Measurements from ENCODE around the gene FOXP1.

FOXP1 gene

GRCh38 chr3:71131375-71132314 lies 451.9 kb downstream of the FOXP1 start:
- DNase-seq: no peak

DNA sequence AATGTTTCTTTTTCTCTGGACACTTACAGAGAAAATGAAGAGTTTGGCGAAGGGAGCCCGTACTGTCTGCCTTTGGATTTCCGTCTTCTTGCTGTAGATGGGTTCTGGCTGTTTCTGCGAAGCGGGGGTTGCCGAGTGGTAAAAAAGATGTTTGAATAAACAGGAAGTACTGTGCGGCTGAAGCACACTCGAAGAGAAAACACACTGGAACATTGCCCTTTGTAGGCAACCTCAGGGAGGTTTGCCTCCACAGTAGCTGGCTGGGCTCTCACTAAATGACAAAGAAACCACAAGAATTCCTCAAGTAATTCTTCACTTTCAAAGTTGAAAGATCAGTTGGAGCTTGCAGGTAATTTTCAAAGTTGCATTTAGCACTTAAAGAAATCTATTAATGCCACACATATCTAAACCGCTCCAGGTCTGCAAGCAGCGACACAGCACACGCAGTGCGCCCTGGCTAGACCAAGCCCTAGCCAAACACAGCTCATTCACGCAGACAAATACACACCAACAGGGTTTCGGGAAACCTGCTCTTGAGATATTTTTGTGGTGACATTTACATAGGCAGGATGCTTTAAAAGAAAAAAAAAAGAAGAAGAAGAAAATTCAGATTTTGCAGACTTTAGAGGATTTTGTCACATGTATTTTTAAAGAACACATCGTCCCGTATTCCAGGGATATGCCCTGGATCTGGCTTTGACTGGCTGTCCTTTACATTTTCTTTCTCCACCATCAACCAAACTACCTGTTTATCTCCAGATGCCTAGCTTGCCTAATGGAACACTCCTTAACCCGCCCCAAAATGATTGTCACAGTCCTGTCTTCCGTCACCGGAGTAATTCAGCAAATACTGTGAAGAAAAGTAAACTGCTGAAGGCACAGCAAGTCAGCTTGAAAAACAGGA lies 452.8 kb downstream of the FOXP1 start:
- DNase-seq: peak; percentile 76

DNA sequence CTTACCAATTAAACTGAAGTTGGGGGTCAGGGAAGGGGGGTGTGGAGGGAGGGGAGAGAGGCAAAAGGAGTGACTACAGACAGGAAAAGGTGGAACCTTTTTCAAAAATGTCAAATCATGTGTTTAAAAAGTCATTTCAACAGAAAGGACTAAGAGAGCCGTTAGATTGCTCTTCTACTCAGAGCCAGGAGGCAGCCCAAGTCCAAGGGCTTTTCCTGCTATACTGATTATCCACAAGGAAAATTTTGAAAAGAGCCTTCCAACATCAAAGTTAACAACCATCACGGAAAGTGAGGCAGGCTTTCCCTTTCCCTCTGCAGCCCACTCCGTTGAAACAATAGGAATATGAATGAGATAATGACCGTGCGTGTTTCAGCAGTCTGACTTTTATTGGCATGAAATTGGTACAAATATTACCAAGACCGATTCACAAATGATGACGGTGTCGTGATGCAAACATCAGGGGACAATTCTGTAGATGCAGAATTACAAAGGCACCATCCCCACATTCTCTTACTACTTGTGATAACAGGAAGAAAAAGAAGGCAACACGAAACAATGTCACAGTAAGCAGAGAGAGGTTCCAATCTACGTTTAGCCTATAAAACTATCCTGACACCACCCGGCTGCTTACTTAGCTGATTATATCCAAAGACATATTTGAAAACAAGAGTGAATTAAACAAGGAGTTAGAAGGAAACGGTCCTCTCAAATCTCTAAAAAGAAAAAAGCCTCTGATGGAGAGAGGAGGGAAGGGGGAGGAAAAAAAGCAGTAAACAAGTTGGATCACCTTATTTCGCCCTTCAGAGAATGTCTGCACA lies 453.7 kb downstream of the FOXP1 start:
- peak; percentile 25 for DNase-seq

- DNase-seq: peak; percentile 51
These were observed 454.6 kb downstream of the FOXP1 start for GRCh38 chr3:71128961-71129360.

DNA sequence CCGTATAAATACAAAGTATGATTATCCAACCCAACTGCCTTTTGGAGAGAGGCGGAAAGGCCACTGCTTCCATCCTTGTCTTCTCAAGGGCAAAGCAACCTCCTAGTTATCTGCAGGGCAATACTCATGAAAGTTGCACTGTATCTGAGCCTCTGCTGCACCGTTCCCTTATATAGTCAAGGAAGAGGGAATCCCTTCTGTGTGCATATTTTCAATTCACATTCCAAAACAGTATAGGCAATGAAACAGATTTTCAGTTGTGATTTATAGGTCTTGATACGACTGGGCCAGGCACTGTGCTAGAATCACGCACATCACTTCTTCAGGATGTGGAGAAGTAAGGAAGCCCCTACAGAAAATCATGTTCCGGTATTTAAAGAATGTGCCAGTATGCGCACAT lies 455.7 kb downstream of the FOXP1 start:
- no peak for DNase-seq

GRCh38 chr3:71127052-71127831 lies 456.3 kb downstream of the FOXP1 start:
- peak; percentile 50 for DNase-seq

DNA sequence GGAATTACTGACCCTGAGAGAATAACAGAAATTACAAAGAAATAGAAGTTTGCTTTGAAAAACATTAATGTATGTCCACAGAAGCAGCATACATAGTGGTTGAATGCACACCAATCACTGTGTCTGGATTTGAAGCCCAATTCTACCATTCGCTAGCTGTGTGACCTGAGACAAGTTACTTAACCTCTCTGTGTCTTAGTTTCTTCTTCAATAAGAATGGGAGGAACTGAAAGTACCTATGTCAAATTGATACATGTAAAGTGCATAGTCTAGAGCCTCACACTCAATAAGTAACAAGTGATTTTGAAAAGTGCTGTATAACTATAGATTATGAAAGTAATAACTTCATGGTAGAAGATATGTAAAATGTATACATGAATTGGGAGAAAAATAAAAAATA lies 457.8 kb downstream of the FOXP1 start:
- no peak for DNase-seq

GRCh38 chr3:71124048-71124447 lies 459.5 kb downstream of the FOXP1 start:
- DNase-seq: no peak

DNA sequence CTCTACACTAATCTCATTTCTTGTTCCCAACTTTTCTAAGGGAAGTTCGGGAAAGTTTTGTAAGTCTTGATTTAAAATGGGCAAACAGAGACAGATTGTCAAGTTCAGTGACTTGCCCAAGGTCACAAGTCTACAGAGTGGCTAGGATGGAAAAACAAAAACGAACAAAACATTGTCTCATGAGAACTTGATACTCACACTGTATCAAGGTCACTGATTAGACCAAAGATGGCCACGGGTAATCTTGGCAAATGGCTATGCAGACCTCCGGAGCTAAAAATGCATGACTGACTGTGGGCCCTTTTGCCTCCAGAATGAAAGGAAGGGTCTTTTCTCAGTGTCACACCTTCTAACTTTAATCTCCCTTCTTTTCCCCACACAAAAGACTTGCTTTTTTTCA lies 460.9 kb downstream of the FOXP1 start:
- no peak for DNase-seq

GRCh38 chr3:71121429-71122167 lies 461.9 kb downstream of the FOXP1 start:
- DNase-seq: no peak

GRCh38 chr3:71120012-71120411 lies 463.5 kb downstream of the FOXP1 start:
- no peak for DNase-seq

DNA sequence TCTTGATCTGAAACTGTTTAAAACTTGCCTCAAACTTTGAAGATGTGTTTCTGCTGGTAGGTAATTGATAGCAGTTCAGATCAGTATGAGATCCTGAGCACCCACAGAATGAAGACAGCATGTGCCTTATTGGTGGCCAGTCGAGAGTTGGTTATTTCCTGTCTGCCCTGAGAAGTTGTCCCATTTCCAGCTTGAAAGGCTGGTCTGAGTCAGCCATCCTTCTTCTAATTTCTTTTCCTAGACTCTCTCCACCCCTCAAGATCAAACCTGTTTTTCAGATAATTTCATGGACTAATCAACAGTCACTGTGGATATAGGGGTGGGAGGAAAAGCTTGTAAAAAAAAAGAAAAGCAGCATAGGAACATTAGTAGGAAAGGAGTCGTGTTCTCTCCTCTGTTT lies 464.4 kb downstream of the FOXP1 start:
- no peak for DNase-seq

- DNase-seq: no peak
These were observed 465.1 kb downstream of the FOXP1 start for GRCh38 chr3:71118436-71118835.

DNA sequence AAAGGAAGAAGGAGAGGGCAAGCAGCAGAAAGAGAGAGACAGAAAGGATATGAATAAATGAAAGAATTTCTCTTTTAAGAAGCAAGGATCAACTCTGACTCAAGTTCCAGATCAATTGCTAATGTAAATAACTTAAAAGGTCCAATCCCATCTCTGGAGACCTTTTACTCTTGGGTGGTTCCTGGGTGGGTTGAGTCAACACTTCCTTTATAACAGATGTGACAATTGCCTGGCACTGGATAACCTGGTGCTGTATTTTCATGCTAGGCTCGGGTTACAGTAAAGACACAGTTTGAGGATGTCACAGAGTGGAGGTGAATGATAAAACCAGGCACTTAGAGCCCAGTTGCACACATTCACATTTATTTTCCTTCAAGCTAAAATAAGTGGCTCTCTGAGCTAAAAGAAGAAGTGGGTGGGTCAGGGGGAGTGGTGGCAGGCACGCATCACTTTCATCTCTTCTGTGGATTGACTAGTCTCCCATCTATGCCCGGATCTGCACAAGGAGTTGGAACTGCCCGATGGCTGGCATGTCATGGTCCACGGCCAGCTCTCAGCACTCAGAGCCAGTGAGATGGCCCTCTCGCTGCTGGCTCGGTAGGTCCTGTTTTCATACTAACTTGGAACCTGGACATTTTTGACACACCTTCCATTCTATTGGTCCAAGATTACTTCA lies 465.8 kb downstream of the FOXP1 start:
- no peak for DNase-seq

GRCh38 chr3:71114610-71115009 lies 468.9 kb downstream of the FOXP1 start:
- no peak for DNase-seq

DNA sequence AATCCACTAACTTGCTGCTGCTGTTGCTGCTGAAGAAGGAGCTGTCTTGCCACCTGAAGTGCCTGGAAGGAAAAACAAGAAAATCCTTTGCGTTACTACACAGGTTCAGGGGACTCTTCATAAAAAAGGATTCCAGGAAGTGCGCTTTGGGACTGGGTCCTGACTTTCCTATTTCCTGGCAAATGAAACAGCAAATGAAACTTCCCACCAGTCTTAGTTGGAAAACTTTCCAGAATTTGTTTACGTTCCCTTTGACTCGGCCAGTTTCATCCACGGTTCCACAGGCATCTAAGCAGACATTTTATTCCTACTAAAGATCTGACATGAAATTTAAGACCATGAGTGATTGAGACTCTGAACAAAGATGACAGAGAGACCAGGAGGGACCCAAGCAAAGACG lies 471.0 kb downstream of the FOXP1 start:
- no peak for DNase-seq

- no peak for DNase-seq
These were observed 471.6 kb downstream of the FOXP1 start for GRCh38 chr3:71111784-71112440.

DNA sequence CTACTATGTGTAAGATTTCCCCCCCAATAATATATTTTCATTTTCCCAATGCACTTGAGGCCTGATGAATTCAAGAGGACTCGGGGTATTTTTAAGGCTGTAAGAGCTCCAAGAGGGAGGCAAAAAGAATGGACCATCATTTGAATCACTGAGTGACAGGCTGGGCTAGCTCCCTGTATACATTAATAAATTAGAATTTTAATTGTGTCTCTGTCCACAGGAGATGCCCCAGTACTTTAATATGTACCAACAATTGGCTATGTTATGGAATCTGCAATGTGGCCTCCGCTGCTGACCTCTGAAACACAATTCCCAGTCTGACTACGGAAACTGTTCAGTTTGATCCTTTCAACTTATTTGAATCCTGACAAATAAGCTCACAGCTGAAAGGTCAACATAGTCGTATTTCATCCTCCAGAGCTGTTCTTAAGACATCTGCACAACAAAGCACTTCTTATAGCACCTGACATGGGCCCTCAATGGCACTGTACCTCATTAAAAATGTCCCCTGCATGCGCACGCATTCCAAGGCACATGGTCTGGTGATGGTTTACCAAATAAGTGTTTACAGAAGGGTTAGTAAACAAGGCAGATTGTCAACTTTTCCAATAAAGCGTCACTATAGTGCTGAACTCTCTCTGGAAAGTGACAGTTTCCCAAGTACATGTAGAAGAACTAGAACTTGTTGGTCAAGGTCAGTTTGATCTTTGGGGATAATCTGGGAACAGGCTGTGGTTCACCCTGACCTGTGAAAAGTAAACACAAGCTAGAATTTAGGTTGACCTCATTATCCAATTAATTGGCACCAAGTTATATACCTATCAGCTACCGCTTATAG lies 472.9 kb downstream of the FOXP1 start:
- DNase-seq: no peak

GRCh38 chr3:71109977-71110285 lies 473.6 kb downstream of the FOXP1 start:
- no peak for DNase-seq
